B cell (primary cell): ENCODE results near the gene PXMP4. TPM values are rescaled to one million over a fixed set of nuclear protein-coding genes. Genes with fewer than 3 reads are reported as not detected.
A peak's percentile ranks its signal among the peaks of the same experiment; 100 is the strongest.

Source experiments
- ATAC-seq: fragments of 200-7000 bp; cut with Tn5 transposase; one replicate; pipeline ENCODE4 v1.10.0; 2021; ENCODE audit warnings: low read depth, mild to moderate bottlenecking, moderate number of reproducible peaks, moderate library complexity
- CTCF ChIA-PET: fragments of 350-600 bp; sonication (Branson Sonifier 250); formaldehyde crosslinking; loops from one replicate; lab custom pipeline; 2021; ENCODE audit warnings: antibody characterized with exemption, inconsistent platforms; lab: Charles Lee
- POLR2A ChIA-PET: fragments of 350-600 bp; sonication (Branson Sonifier 250); formaldehyde crosslinking; loops from one replicate; lab custom pipeline; 2021; ENCODE audit warnings: antibody characterized with exemption; lab: Charles Lee
- DNase-seq: peaks from one replicate; pipeline ENCODE4 v3.0.0; 2013
- H2AFZ ChIP-seq: 2 replicates; pipeline ENCODE4 v1.6.1; 2012; ENCODE audit warnings: mild to moderate bottlenecking, low read depth, low read length; ENCODE audit not compliant: insufficient read depth, poor library complexity, severe bottlenecking
- H3K27ac ChIP-seq, 2 donors: 1 replicate in 1 of 2; 2 replicates in 1 of 2; pipeline ENCODE4 v1.5.1; 2012 to 2013; ENCODE audit warnings: low read length in 2 of 2, mild to moderate bottlenecking in 2 of 2, moderate library complexity in 1 of 2
- H3K27me3 ChIP-seq, 4 experiments: fragments of 200-600 bp in 1 of 4; sonication (generic) in 1 of 4; replicated peaks in 1 of 4; 1 replicate in 2 of 4; 2 replicates in 2 of 4; pipeline versions ENCODE4 v1.6.1 to v1.7.0; 2013 to 2016; ENCODE audit warnings: low read length in 3 of 4, mild to moderate bottlenecking in 2 of 4, mixed read lengths in 1 of 4, moderate library complexity in 1 of 4; ENCODE audit not compliant: insufficient read depth in 4 of 4, control insufficient read depth in 3 of 4; ENCODE audit errors: control extremely low read depth in 1 of 4
- H3K36me3 ChIP-seq, 2 experiments: replicated peaks in 1 of 2; 1 replicate in 1 of 2; 2 replicates in 1 of 2; pipeline versions ENCODE4 v1.6.1 to v1.7.1; 2013; ENCODE audit warnings: low read length in 1 of 2; ENCODE audit not compliant: insufficient read depth in 2 of 2, control insufficient read depth in 1 of 2; ENCODE audit errors: control extremely low read depth in 1 of 2, extremely low read depth in 1 of 2
- H3K4me1 ChIP-seq, 2 donors: fragments of 200-600 bp in 1 of 2; sonication (generic) in 1 of 2; 1 replicate in 1 of 2; 2 replicates in 1 of 2; pipeline versions ENCODE4 v1.5.1 to v1.6.1; 2013 to 2017; ENCODE audit warnings: low read length in 2 of 2; ENCODE audit not compliant: control insufficient read depth in 2 of 2, insufficient read depth in 2 of 2
- H3K4me2 ChIP-seq: replicated peaks from 2 replicates; pipeline ENCODE3; 2012; ENCODE audit warnings: mild to moderate bottlenecking, low read depth, low read length; ENCODE audit not compliant: poor library complexity, severe bottlenecking
- H3K4me3 ChIP-seq, 5 experiments: fragments of 200-600 bp in 1 of 5; sonication (generic) in 1 of 5; 1 replicate in 3 of 5; 2 replicates in 2 of 5; pipeline versions ENCODE4 v1.5.1 to v1.7.0; 2011 to 2016; ENCODE audit warnings: low read length in 4 of 5, mild to moderate bottlenecking in 4 of 5, low read depth in 2 of 5, control low read depth in 1 of 5, moderate library complexity in 1 of 5; ENCODE audit not compliant: insufficient read depth in 1 of 5; ENCODE audit errors: control extremely low read depth in 1 of 5, extremely low read depth in 1 of 5
- H3K79me2 ChIP-seq: fragments of 200-600 bp; sonication (generic); one replicate; pipeline ENCODE4 v1.6.0; 2016; ENCODE audit warnings: low read length; ENCODE audit not compliant: control insufficient read depth, insufficient read depth
- H3K9ac ChIP-seq: fragments of 200-600 bp; sonication (generic); 2 replicates; pipeline ENCODE4 v1.6.1; 2017; ENCODE audit warnings: mild to moderate bottlenecking, low read length, moderate library complexity
- H3K9me3 ChIP-seq, 3 donors: one replicate each; pipeline versions ENCODE4 v1.6.1 to v1.7.1; 2013; ENCODE audit warnings: low read length in 2 of 3; ENCODE audit not compliant: control insufficient read depth in 2 of 3, insufficient read depth in 1 of 3; ENCODE audit errors: control extremely low read depth in 1 of 3
- H4K20me1 ChIP-seq: 2 replicates; pipeline ENCODE4 v1.6.0; 2012; ENCODE audit warnings: mild to moderate bottlenecking, low read length; ENCODE audit not compliant: insufficient read depth, control insufficient read depth, poor library complexity, severe bottlenecking
- H3K27ac Mint-ChIP-seq: one replicate; pipeline ENCODE4 v1.8.0; 2021; ENCODE audit warnings: mixed read lengths
- H3K27me3 Mint-ChIP-seq: one replicate; pipeline ENCODE4 v1.8.0; 2021; ENCODE audit warnings: mixed read lengths
- H3K4me1 Mint-ChIP-seq: one replicate; pipeline ENCODE4 v1.8.0; 2021; ENCODE audit warnings: mixed read lengths
- H3K4me3 Mint-ChIP-seq: one replicate; pipeline ENCODE4 v1.8.0; 2021; ENCODE audit warnings: mixed read lengths
- H3K9me3 Mint-ChIP-seq: one replicate; pipeline ENCODE4 v1.8.0; 2022; ENCODE audit warnings: mixed read lengths; ENCODE audit not compliant: insufficient read depth
- CTCF ChIP-seq: fragments of 200-600 bp; IDR thresholded peaks from one replicate; pipeline ENCODE4 v1.8.0; 2022; ENCODE audit warnings: antibody characterized with exemption, mild to moderate bottlenecking
- EZH2 ChIP-seq: IDR thresholded peaks from 2 replicates; pipeline ENCODE4 v1.6.1; 2012; ENCODE audit warnings: borderline replicate concordance, low read depth, mild to moderate bottlenecking, moderate library complexity, low read length; ENCODE audit not compliant: insufficient read depth, poor library complexity, severe bottlenecking
- WGBS: methylation state at CpG from one replicate; pipeline ENCODE4 v1.1.5; 2013; ENCODE audit warnings: missing lambda C conversion rate; ENCODE audit not compliant: insufficient coverage; 5-methylcytosine and 5-hydroxymethylcytosine counted together
- intact Hi-C: fragments of 100-400 bp; cut with micrococcal nuclease; formaldehyde crosslinking; loops from one replicate; pipeline ENCODE4 v1.10.0; 2022
- polyA plus RNA-seq: library from polyadenylated mRNA; depleted of rRNA; stranded (reverse); fragments of >200 nt; gene quantifications from 2 replicates; pipeline ENCODE4 v1.2.3, GENCODE V29; 2012
- total RNA-seq, 2 donors: library from RNA; stranded (reverse); fragments of 120-200 nt in 1 of 2; gene quantifications; 1 replicate in 1 of 2; 2 replicates in 1 of 2; pipeline versions ENCODE4 v1.2.3 to v1.2.4, GENCODE V29; 2013 to 2022

PXMP4 gene
- total and polyA plus RNA-seq, 2 donors (not counting 1 experiment from before 2014, with no cell fraction given) = 5.0 to 6.6 TPM

DNA sequence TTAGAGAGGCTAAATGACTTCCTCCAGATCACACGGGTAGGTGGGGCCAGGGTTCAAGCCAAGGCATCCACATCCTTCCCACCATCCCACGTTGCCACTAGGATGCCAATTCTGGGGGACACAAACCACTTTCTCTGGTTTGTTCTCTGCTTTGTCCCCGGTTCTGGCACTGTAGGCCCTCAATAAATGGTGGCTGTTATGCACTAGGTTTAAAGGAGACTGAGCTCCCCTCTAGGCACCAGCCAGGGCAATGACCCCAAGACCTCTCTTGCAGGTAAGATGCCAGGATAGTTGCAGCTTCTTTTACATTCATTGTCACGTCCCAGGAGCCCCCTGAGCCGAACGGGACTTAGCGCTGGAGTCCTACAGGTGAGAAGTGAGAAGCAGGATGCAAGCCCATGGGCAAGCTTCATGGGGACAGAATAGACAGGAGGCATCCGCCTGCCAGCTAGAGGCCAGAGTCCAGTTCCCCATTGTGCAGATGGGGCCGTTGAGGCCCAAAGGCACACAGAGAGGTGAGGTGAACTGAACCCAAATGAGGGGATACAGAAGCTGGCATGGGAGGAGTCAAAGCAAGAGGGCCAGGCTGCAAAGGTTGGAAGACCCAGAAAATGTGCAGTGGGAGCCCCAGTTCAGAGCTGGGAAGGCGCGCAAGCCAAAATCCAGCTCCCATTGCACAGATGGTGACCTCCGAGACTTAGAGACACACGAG is 677 bp downstream of the PXMP4 start:
- no peaks in the 10 kb centered on the region for H4K20me1 ChIP-seq
- CTCF ChIA-PET = interaction anchor here (1.0 to 2.3 kb wide), 7 partner anchors 9 to 274 kb away, joined by 3 to 8 read pairs (median 5); partner anchors contain the start of genes ACTL10, CHMP4B, E2F1 and RALY
- peaks cover 0 to 5% of the 10 kb centered on the region in 2 experiments for H3K36me3 ChIP-seq
- Mint-ChIP-seq H3K9me3 (peaks cover 2% of the 10 kb centered on the region), H3K27me3 (no peaks in the 10 kb centered on the region), H3K27ac (peak overlapping the region; percentile 85), H3K4me3 (peak overlapping the region; percentile 90), H3K4me1 (peaks cover 14% of the 10 kb centered on the region)
- peak overlapping the region; percentile 87 for H3K9ac ChIP-seq
- no peaks in the 10 kb centered on the region for H3K79me2 ChIP-seq
- 61% methylated on average over 12 of the region's 13 CpGs for WGBS
- DNase-seq (no peak), ATAC-seq (no peak)
- POLR2A ChIA-PET = interaction anchor here (0.7 to 2.2 kb wide), 5 partner anchors 13 to 92 kb away, joined by 3 to 20 read pairs (median 6); partner anchors contain the start of genes ACTL10, CHMP4B and ZNF341
- intact Hi-C loops = no loop called here
- peaks cover 0 to 7% (median 0%) of the 10 kb centered on the region in 3 donors for H3K9me3 ChIP-seq
- peak overlapping the region; percentile 98 for H2AFZ ChIP-seq
- H3K4me2 ChIP-seq = peak overlapping the region; percentile 89
- peaks cover 8 to 16% of the 10 kb centered on the region in 2 donors for H3K4me1 ChIP-seq
- peak overlapping the region; percentile 43 to 53 for H3K27ac ChIP-seq
- H3K27me3 ChIP-seq = no peaks in the 10 kb centered on the region
- peak overlapping the region; percentile 36 to 90 (median 85) for H3K4me3 ChIP-seq
- TF ChIP-seq CTCF (no peak), EZH2 (no peak)

GRCh38 chr20:33716498-33716897 is 3.6 kb downstream of the PXMP4 start:
- Histone ChIP-seq H3K27me3 (no peaks in the 10 kb centered on the region), H3K27ac (no peak overlapping the region), H3K4me2 (no peak overlapping the region), H3K4me1 (peaks cover 8 to 16% of the 10 kb centered on the region in 2 donors), H4K20me1 (no peaks in the 10 kb centered on the region), H2AFZ (no peak overlapping the region), H3K4me3 (no peak overlapping the region), H3K36me3 (peaks cover 0 to 22% of the 10 kb centered on the region in 2 experiments), H3K9me3 (peaks cover 0 to 7% (median 0%) of the 10 kb centered on the region in 3 donors), H3K79me2 (no peaks in the 10 kb centered on the region), H3K9ac (no peak overlapping the region)
- ATAC-seq (no peak), DNase-seq (no peak)
- ChIA-PET CTCF (no interaction called here), POLR2A (no interaction called here)
- intact Hi-C loops = no loop called here
- H3K27ac Mint-ChIP-seq = no peak overlapping the region
- peaks cover 2% of the 10 kb centered on the region for H3K9me3 Mint-ChIP-seq
- H3K4me3 Mint-ChIP-seq = no peak overlapping the region
- peaks cover 14% of the 10 kb centered on the region for H3K4me1 Mint-ChIP-seq
- H3K27me3 Mint-ChIP-seq = no peaks in the 10 kb centered on the region
- TF ChIP-seq CTCF = no peak
- 100% methylated on average over 1 of the region's 2 CpGs for WGBS
